HG02840 (cell line): ENCODE data around the gene UBE2O.

Experiments
- ATAC-seq: cut with Tn5 transposase; IDR thresholded peaks from one replicate; pipeline ENCODE4 v1.9.1; 2021; ENCODE audit warnings: mild to moderate bottlenecking, moderate library complexity, moderate number of reproducible peaks; ENCODE audit not compliant: unreplicated experiment, low FRiP score

The UBE2O gene

GRCh38 chr17:76452660-76453430 lies at the start of gene UBE2O:
UBE2O (minus strand) TSS chr17:76453152; CDS start chr17:76453141, 11 bp downstream.
- ATAC-seq = peak; percentile 78

- ATAC-seq = no peak
These were observed 48.9 kb upstream of the UBE2O start for GRCh38 chr17:76501827-76502307.

- peak; percentile 69 for ATAC-seq
These were observed 48.3 kb upstream of the UBE2O start, which contains the start of gene RHBDF2 for GRCh38 chr17:76501018-76501826. RHBDF2 (minus strand) TSS chr17:76501423; CDS start chr17:76481524, 19,899 bp downstream.

GRCh38 chr17:76500747-76501017 lies 47.7 kb upstream of the UBE2O start:
- ATAC-seq = no peak

- ATAC-seq = no peak
These were observed 47.3 kb upstream of the UBE2O start for GRCh38 chr17:76500074-76500746.

- ATAC-seq = no peak
These were observed 46.3 kb upstream of the UBE2O start for GRCh38 chr17:76499267-76499667.

GRCh38 chr17:76498876-76499251 lies 45.9 kb upstream of the UBE2O start:
- no peak for ATAC-seq

- ATAC-seq = no peak
These were observed 45.3 kb upstream of the UBE2O start for GRCh38 chr17:76497979-76498875.

GRCh38 chr17:76497699-76497978 lies 44.7 kb upstream of the UBE2O start:
- no peak for ATAC-seq

- ATAC-seq = no peak
These were observed 43.5 kb upstream of the UBE2O start for GRCh38 chr17:76496464-76496863.

- ATAC-seq = no peak
These were observed 42.9 kb upstream of the UBE2O start for GRCh38 chr17:76495663-76496400.

GRCh38 chr17:76493505-76494167 lies 40.7 kb upstream of the UBE2O start:
- no peak for ATAC-seq

GRCh38 chr17:76492989-76493501 lies 40.1 kb upstream of the UBE2O start:
- ATAC-seq = no peak

- no peak for ATAC-seq
These were observed 39.4 kb upstream of the UBE2O start for GRCh38 chr17:76492123-76492988.

- no peak for ATAC-seq
These were observed 38.5 kb upstream of the UBE2O start for GRCh38 chr17:76491271-76492122.

- ATAC-seq = no peak
These were observed 37.3 kb upstream of the UBE2O start for GRCh38 chr17:76490112-76490710.
